Fibroblast of skin of left quadriceps (primary cell): ENCODE measurements around the gene HES7.

Experiments
- DNase-seq, 2 experiments: peaks; one replicate each; pipeline ENCODE4 v3.0.0-alpha.2; 2013; ENCODE audit warnings: low read depth in 2 of 2

The HES7 gene

DNA sequence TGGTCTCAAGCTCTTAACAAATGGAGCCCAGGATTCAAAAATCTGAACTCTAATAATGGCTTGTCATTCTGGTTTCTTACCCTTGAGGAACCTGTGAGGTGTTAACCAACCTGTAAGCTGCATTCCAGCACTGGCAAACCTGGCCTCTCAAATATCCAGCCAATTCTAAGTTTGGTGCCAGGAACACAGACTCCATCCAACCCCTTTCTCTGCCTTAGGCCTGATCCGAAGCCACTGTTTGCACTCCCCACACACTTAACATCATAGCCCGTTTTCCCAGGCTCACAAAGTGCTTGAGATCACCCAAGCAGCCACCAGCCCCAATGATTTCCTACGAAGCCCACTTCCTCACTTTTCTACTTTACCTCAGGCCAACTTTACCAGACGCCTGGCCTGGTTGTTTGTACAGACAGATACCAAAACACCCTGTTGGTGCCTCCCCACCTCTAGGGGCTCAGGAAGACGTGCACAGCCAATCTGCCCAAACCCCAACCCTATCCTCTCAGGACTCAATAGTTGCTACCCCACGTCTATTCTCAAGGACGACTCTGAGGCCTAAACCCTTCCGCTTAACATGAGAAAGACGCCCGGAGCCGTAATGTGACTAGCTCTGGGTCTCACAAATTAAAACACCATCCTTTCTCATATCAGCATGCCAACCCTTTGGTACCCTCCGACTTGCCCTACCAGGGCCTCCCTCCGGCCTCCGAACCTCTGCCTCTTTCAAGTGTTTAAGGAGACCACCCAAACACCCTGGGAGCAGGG, 31.5 kb upstream of the HES7 start:
- DNase-seq = no peak

DNA sequence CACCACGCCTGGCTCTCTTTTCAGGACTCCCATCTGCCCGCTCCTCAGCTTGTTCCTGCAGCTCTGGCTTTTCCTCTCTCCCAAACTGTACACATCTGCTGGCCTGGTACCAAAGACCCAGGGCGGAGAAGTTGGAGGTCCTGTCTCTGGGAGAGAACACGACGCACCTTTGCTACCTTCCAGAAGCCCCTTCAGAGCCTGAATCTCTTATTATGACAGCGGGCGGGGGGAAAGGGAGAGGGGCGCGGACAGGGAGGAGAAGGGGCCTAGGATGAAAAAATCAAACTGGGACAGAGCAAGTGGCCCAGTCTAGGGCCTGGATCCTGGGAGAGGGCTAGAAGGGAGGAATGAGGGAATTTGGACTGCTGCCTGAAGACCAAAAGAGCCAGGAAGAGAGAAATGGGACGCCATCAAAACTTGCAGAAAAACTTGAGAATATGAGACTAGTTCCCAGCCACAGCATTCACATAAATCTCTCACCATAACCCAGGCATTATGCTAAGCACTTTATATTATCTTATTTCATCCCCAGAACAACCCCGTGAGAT, 30.8 kb upstream of the HES7 start:
- DNase-seq = no peak

DNA sequence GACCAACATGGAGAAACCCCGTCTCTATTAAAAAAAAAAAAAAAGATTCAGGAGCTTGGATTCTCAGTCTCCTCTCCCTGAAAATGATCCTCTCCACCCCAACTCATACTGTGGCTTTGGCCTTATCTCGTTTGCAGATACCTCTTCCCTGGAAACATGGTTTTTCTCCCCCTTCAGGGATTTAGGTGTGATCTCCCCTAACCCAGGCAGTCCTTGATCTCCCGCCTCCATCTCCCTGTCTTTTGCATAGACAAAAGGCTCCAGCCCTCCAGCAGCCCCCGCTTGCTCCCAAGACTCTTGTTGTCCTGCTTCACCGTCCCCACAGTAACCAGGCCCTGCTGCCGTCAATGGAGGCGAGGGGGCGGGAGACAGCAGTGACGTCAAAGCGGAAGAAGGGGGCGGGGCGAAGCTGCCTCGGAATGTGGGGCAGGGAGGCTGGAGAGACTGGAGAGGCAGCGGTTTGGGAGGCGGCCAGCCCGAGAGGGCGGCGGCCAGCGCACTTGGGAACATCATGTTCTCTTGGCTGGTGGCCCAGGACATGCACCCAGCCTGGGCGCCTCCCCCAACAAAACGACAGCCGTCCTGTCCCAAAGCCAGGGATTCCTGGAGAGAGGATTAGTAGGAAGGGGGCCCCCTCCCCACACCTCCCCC, 30.2 kb upstream of the HES7 start:
- DNase-seq = peak; percentile 97

DNA sequence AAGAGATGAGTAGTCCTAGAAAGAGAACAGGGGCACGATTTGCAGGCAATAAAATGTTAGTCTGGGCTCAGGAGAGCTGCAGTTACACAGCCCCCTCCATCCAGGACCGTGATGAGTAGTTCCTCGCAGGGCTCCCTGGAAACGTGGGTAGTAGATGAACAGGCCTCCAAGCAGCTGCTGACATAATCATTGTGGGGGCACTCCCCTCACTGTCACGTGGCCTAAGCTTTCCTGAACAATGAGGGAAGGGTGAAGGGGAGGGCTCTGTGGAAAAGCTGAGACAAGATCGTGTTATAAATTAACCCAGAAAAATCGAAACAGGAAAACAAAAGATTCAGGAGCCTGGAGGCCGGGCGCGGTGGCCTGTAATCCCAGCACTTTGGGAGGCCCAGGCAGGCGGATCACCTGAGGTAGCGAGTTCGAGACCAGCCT, 29.6 kb upstream of the HES7 start:
- peak; percentile 92 to 94 for DNase-seq

DNA sequence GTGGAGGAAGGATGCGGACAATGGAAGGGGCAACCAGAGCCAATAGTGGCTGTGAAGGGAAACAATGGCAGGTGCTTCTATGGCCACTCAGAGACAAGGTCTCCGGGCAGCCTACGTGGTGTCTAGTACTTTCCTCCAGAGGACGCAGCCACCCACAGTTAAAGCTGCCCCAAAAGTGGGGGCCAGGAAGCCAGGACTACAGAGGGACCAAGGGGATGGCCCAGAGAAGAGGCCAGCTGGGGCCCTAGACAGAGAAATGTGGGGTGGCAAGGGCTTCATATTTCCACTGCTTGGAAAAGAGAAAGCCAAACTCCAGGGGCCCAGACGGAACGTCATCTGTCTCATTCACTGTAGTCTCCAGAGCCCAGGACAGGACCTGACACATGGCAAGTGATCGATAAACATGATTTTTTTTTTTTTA, 29.1 kb upstream of the HES7 start:
- no peak for DNase-seq

DNA sequence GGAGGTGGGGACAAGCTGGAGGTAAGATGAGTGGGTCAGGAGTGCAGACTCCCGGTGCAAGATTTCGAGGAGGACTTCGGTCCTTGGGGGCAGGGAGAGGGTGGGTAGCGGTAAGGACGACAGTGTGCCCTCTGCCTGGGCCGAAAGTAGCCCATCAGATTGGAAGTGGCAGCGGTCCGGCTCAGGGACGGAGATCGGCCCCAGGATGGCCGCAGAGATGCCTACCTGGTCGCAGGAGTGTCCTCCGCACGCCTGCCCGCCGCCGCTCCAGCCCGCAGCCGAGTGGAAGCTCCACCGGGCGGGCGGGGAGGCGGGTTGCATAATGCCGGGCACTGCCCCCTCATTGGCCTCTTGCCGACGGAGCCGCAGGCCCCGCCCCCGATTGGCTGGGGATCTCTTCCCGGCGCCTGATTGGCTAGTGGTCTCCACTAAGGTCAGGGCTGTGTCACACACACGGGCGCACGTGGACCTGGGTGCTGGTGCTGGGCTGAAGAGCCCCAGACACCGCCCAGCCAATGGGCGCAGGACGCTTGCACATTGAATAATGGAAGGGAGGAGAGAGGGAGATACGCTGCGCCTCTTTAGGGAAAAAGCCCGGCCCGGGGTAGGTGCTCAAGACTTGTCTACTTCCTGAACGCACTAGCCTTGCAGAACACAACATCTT, 28.3 kb upstream of the HES7 start, which contains the start of gene PER1:
PER1 (minus strand) TSS at position 293 of the 664 bp plus-strand sequence. CDS start 1,698 bp downstream, outside the sequence.
- DNase-seq = peak; percentile 78 to 81

DNA sequence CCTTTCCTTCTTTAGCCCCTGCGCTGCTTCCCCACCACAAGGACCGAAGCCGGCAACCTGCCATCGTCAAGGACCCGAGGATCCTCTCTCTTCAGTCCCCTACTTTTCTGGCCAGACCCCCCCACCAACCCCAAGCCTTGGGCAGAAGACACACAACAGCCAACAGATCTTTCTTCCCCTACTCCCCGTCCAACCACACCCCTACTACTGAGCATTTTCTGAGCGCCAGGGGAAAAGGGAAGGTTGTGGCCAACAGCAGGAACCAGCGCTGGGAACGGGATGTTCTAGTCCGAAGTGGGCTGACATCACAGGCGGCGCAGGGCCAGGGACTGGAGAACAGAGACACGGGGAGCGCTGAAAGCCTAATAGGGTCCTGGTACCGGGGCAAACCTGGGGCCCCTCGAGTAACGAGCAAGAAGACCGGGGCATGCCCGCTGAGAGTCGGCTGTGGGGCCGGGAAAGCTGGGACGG, 27.8 kb upstream of the HES7 start:
- DNase-seq = no peak

DNA sequence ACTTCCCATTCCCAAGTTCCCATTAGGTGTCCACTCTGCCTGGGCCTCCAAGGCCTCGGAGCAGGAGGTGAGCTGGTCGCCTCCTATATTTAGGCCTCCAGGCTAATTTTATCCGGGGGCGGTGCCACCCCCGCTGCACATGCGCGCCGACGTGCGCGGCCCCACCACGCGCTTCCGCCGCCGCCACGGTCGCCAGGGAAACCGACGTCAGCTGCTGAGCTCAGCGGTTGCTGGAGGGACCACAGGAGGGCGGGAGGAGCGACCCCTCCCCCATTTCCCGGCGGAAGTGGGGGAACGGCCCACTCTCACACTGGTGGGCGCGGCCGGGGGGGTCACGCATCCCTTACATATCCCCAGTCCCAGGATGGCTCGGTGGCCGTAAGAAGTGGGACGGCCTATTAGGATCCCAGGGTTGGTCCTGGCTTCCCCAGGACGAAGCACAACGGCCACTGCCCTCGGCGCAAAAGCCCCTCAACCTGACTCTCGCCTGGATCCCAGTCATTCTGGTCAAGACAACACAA, 27.3 kb upstream of the HES7 start:
- peak; percentile 66 to 67 for DNase-seq

DNA sequence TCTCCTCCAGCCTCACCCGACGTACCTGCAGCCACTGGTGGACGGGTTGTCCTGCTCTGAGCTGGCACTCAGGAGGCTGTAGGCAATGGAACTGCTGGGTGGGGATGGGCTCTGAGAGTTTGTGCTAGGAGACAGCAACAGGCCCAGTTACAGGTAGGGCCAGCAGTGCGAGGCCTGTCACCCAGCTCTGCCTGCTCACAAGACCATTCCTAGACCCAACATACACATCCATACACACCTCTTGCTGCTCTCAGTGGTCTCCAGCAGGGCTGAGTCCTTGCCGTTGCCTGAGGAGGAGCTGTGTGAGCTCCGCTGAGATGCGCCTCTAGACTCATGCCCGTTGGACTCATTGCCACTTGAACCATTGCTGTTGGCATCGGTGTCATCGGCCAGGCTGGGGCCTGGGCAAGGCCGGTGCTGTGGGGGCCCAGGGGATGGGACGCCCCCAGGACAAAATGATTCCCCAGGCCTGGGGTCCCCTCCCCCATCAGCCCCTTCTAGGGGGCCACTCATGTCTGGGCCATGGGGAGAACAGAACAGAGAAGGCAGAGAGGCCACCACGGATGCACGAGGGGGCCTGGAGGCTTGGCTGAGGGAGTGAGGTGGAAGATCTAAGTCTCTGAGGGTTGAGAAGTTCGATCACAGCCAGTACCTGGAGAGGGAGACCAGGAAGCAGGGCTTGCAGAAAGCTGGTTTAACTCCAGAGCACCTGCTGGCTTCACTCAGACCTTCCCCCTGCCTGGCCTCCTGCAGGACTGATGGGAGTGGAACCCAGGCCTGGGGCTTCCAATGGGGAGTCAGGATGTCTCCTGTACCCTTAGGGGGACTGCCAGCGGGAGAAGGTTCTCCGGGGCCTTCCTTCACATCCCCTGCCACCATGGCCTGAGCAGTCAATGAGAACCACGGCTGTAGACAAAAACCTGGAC, 26.6 kb upstream of the HES7 start:
- no peak for DNase-seq

DNA sequence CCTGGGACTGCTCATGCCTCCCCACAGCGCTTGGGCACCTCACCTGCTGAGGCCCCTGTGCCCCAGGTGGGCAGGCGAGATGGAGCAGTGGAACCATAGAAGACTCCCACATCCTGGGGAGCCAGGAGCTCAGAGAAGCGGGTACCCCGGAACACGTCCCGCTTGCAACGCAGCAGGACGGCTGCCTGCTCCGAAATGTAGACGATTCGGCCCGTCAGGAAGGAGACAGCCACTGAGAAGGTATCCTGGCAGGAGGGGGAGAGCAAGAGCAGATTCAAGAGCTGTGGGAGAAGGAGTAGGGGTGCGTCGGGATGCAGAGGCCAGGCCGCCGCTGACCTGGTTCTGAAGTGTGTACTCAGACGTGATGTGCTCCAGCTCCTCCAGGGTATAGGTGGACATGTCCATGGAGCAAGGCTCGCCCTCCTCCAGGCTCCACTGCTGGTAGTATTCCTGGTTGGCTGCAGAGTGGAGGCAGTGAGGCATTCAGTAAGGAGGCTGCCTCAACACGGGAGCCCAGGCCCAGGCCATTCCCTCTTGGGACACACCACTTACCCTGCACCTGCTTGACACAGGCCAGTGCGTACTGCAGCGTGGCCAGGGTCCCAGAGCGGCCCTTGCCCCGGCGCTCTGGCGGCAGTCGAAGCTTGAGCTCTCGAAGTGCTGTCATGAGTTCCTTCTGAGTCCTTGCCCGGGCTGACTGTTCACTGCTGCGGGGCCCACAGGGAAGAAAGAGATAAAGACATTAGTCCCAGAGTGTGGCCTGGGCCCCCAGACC, 25.7 kb upstream of the HES7 start:
- DNase-seq = no peak

DNA sequence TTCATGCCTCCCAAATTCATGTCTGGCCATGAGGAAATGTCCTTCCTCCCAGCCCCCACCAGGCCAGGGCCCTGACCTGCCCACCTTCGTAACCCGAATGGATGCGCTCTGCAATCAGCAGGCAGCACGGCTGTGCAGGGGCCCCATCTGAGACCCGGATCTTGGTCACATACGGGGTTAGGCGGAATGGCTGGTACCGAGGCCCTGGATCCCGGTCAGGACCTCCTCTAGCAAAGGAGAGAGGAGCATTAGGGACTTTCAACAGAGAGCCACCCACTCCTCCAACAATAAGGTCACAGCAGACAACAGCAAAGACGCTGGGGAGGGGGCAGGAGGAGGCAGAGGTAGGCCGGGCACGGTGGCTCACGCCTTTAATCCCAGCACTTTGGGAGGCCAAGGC, 24.7 kb upstream of the HES7 start:
- no peak for DNase-seq

DNA sequence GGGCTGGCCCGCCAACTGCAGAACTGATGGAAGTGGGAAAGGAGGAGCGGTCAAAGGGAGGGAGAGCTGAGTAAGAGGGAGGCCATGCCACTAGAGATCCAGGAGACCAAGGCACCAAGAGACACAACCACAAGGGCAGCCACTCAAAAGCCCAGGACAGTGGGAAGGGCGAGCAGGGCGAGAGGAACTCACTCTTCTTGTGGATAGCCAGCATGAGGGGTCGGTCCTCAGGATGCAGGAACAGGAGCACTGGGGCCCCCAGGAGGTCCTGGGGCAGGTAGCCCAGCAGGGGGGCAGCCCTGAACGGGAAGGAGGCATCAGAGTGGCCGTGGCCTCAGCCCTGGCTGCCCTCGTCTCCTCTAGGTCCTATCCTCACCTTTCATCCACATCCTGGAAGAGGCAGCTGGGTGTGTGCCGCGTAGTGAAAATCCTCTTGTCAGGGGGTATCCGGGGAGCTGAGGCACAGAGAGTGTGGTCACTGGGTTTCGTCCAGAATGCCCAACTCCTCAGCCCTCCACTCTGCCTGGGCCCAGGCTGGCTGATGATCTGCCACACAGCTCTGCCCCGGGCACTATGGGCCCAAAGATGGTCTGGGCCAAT, 24.0 kb upstream of the HES7 start:
- no peak for DNase-seq

DNA sequence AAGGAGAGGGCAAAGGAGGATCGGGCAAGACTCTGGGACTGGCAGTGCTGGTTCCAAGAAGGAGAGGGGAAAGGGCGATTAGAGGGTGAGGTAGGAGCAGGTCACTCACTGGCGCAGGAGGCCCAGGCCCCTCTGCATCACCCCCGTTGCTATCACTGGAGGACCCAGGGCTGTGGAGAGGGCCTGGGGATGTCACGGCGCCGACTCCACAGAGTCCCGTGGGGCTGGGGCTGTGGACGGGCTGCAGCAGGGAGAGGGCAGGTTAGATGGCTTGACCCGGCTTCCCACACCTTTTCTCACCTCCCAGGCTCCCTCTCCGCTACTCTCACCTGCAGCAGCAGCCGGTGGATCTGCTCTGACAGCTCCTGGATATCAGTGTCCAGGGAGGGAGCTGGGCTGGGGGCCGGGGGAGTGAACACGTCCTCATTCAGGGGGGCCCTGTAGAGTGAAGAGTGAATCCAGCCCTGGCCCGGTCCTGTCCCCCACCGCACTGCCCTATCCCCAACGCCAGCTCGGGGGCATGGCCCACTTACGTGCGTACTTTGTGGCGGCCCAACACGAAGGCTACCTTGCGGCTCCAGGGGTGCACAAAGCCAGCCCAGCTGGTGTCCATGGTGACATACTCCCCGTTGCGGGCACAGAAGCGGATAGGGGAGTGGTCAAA, 23.4 kb upstream of the HES7 start:
- DNase-seq = no peak

DNA sequence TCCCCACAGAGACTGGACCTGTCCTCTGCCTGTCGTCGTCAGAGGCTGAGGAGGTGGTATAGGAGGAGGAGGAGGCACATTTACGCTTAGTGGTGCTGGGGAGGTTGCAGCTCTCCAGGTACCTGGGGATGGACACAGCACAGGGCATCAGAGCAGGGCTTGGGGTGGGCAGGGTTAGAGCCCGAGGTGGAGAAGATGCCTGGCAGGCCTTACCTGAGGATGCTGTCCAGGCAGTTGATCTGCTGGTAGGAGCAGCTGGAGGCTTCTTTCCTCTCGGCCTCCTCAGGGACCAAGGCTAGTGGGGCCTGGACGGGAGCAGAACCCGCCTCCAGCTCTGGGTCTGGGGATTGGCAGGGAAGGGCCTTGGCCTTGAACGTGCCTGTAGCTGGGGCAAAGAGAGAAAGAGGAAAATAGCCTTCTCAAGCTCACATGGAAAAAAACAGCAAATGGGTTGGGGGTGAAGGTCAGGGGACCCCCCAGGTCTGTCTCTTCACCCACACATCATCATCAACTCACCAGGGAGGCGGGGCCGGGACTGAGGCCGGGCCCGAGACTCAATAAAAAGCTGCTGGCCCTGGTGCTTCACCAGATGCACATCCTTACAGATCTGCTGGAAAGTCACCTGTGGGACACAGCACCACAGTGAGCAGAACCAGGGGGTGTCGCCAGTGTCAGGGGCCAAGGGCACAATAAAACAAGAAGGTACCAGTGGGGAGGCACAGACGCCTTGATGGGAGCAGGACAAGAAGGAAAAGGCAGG, 22.7 kb upstream of the HES7 start:
- DNase-seq = no peak

DNA sequence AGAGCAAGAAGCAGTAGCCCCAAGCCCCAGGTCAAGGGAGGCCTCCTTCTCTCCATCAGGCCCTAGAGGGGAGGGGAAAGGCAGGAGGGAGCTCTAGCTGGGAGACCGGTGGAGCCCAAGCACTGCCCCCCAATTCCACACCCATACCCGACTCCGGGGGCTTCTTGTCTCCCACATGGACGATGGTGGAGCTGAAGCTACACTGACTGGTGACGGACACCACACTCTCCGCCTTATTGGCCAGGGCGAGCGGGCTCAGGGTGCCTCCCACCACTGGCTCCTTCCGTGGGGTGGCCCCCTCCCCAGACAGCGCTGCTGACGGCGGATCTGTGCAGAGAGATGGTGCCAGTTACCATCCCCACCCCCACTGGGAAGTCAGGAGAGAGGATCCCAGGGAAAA, 21.9 kb upstream of the HES7 start:
- DNase-seq = no peak

DNA sequence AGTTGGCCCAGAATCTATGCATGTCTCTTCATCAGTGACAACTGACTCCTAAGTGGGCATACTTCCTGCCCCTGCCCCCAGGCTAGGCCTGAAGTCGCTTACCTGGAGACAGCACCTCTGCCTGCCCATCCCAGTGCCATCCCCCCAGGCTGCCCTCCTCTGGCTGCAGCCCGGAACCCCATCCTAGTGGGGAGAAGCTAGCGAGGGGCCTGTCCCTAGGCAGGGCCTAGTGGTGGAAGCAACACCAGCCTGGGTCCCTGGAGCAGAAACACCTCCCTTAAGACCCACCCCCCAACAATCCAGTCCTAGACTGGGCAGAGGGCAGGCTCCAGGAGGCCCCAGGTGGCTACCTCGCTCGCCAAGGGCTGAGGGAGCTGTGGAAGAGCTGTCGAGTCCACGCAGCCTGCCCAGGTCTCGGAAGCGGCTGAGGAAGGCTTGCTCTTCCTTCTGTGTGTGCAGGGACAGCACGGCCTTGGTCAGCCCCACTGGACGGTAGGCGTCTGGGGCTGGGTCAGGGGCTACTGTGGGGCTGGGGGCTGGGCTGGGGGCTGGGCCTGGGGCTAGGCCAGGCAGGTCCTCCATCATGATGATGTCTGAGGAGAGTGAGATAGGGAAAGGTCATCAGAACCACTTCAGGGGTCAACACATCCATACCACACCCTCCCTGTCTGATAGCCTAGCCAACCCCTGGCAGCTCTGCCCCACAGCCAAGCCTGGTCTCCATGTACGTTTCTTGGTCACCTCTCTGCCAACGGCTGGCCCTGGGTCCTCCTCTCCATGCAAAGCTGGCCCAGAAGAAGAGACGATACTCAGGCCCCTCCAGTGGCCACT, 20.7 kb upstream of the HES7 start:
- no peak for DNase-seq

DNA sequence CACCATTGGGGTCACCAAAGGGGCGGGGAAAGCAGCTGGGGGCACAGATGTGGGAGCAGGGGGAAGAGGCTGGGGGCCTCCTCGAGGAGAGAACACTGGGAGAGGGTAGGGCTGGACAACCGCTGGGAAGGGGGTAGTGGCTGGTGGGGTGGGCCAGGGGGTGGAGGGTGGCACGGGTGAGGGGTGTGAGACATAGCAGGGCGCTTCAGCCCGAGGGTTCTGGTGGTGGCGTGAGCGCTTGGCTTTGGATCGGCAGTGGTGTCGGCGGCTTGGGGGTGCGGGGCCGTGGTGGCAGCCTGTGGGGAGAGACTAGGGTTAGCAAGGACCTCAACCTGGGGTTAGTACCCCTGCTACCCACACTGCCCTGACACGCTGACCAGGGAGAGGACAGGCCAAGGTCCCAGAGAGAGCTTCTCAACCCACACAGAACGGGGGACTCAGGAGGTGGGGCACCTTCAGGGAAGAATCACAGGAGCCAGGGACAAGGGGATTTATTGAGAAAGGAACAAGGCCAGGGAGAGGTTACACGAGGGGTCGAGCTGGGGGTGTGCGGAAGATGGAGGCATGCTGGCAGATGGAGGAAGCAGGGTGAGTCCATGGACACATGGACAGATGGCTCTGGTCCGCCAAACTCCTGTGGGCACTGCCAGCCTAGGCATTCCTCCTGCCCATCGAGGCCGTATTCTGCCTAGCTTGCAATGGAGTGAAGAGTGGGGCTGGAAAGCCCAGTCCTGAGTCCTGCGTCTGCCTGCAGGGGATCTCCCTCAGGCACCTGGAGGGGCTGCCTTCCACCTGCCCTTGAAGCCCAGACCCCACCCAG, 19.9 kb upstream of the HES7 start:
- DNase-seq = no peak
